Measurements from ENCODE around the gene CSNK1G1.

GRCh38 chr15:64149424-64149823 is 206.5 kb downstream of the CSNK1G1 start:
- TF ChIP-seq, protein P1, sequence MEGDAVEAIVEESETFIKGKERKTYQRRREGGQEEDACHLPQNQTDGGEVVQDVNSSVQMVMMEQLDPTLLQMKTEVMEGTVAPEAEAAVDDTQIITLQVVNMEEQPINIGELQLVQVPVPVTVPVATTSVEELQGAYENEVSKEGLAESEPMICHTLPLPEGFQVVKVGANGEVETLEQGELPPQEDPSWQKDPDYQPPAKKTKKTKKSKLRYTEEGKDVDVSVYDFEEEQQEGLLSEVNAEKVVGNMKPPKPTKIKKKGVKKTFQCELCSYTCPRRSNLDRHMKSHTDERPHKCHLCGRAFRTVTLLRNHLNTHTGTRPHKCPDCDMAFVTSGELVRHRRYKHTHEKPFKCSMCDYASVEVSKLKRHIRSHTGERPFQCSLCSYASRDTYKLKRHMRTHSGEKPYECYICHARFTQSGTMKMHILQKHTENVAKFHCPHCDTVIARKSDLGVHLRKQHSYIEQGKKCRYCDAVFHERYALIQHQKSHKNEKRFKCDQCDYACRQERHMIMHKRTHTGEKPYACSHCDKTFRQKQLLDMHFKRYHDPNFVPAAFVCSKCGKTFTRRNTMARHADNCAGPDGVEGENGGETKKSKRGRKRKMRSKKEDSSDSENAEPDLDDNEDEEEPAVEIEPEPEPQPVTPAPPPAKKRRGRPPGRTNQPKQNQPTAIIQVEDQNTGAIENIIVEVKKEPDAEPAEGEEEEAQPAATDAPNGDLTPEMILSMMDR (IDR thresholded peaks at IDR 0.05; ENCODE audit: low read length) = peak; percentile 39
- TF ChIP-seq EZH2 (optimal IDR thresholded peaks at IDR 0.05; ENCODE audit: low read depth, low read length) (no peak), EZH2phosphoT487 (IDR thresholded peaks at IDR 0.05; ENCODE audit: low read length) (no peak)
